Gastroesophageal sphincter (tissue), 3 donors: ENCODE measurements around the gene SAP130.

ENCODE experiments used
- CTCF ChIP-seq, 4 experiments: fragments of 200-600 bp in 2 of 4; fragments of 450-650 bp in 2 of 4; sonication (generic) in 1 of 4; IDR thresholded peaks; one replicate each; pipeline ENCODE4 v1.5.1; 2017 to 2019; ENCODE audit warnings: antibody characterized with exemption in 4 of 4, mild to moderate bottlenecking in 2 of 4, moderate library complexity in 2 of 4
- EP300 ChIP-seq: sonication (generic); formaldehyde crosslinking; IDR thresholded peaks from one replicate; pipeline ENCODE4 v1.6.1; 2017; ENCODE audit warnings: antibody characterized with exemption, mild to moderate bottlenecking
- POLR2A ChIP-seq, 2 donors: fragments of 450-650 bp; IDR thresholded peaks; one replicate each; pipeline ENCODE4 v1.6.1; 2017; ENCODE audit warnings: antibody characterized with exemption in 2 of 2, mild to moderate bottlenecking in 2 of 2, moderate library complexity in 1 of 2

GRCh38 chr2:128024816-128025215, 3.0 kb downstream of the SAP130 start:
- no peak for TF ChIP-seq CTCF (IDR thresholded peaks at IDR 0.05)
- no peak for TF ChIP-seq POLR2A (IDR thresholded peaks at IDR 0.05)
- TF ChIP-seq EP300 = no peak
